AG04450 (cell line): ENCODE data around the gene FARS2. TPM values are rescaled to one million over a fixed set of nuclear protein-coding genes. Genes with fewer than 3 reads are reported as not detected.
A peak's percentile ranks its signal among the peaks of the same experiment; 100 is the strongest.

Experiments used
- CTCF ChIA-PET: fragments of 300-600, 350-600 bp; formaldehyde crosslinking; extraction: SDS; loops from one replicate; lab custom pipeline; 2022; ENCODE audit warnings: antibody characterized with exemption, inconsistent platforms; lab: Charles Lee
- POLR2A ChIA-PET: fragments of 350-600 bp; formaldehyde crosslinking; extraction: SDS; loops from one replicate; lab custom pipeline; 2021; ENCODE audit warnings: antibody characterized with exemption, inconsistent platforms; lab: Yijun Ruan, JAX
- DNase-seq: peaks from one replicate; pipeline ENCODE4 v3.0.0-alpha.2; 2011; ENCODE audit warnings: low read depth, low spot score
- H3K27ac ChIP-seq: one replicate; pipeline ENCODE4 v1.5.1; 2012; ENCODE audit warnings: low read depth, low read length, control low read depth
- H3K27me3 ChIP-seq: one replicate; pipeline ENCODE4 v1.6.0; 2012; ENCODE audit warnings: low read length; ENCODE audit not compliant: control insufficient read depth, insufficient read depth
- H3K4me3 ChIP-seq: 2 replicates; pipeline ENCODE4 v1.5.1; 2011; ENCODE audit warnings: mild to moderate bottlenecking, low read depth, low read length, control low read depth
- H3K9me3 ChIP-seq: 2 replicates; pipeline ENCODE4 v1.5.1; 2012; ENCODE audit warnings: low read length; ENCODE audit not compliant: control insufficient read depth, insufficient read depth
- CTCF ChIP-seq: IDR thresholded peaks from 2 replicates; pipeline ENCODE4 v1.5.1; 2011; ENCODE audit warnings: low read depth, low read length, control low read depth, inconsistent platforms
- polyA plus RNA-seq: library from polyadenylated mRNA; depleted of rRNA; stranded (reverse); fragments of >200 nt; gene quantifications from 2 replicates; pipeline ENCODE4 v1.2.3, GENCODE V29; 2011

FARS2 gene
- polyA plus RNA-seq, 1 experiment = 14.0 TPM

- ChIA-PET CTCF (interaction anchor here (0.6 to 3.1 kb wide), 3 partner anchors 52 to 144 kb away, joined by 3 to 14 read pairs (median 7); no protein-coding TSS in a partner anchor), POLR2A (interaction anchor here (0.6 kb wide), 1 partner anchor 17 kb away, joined by 3 read pairs; no protein-coding TSS in a partner anchor)
- DNase-seq = no peak
- no peaks in the 10 kb centered on the region for H3K27me3 ChIP-seq
- TF ChIP-seq CTCF = no peak
- H3K27ac ChIP-seq = no peak overlapping the region
- H3K9me3 ChIP-seq = no peaks in the 10 kb centered on the region
- no peak overlapping the region for H3K4me3 ChIP-seq
Observed at GRCh38 chr6:5266423-5266822, 5.1 kb downstream of the FARS2 start.

GRCh38 chr6:5270093-5270680 is 8.9 kb downstream of the FARS2 start:
- H3K9me3 ChIP-seq = no peaks in the 10 kb centered on the region
- no peak for DNase-seq
- POLR2A ChIA-PET = no interaction called here

GRCh38 chr6:5271926-5272325 is 10.6 kb downstream of the FARS2 start:
- CTCF ChIA-PET = interaction anchor here (0.7 kb wide), 1 partner anchor 14 kb away, joined by 6 read pairs; no protein-coding TSS in a partner anchor
- POLR2A ChIA-PET = no interaction called here
- DNase-seq = no peak
- no peak for TF ChIP-seq CTCF
- Histone ChIP-seq H3K9me3 (no peaks in the 10 kb centered on the region), H3K4me3 (no peak overlapping the region), H3K27me3 (no peaks in the 10 kb centered on the region), H3K27ac (no peak overlapping the region)

More at GRCh38 chr6:5270093-5270680, 8.9 kb downstream of the FARS2 start:
- Histone ChIP-seq H3K27ac (no peak overlapping the region), H3K4me3 (no peak overlapping the region), H3K27me3 (no peaks in the 10 kb centered on the region)
- TF ChIP-seq CTCF = no peak
- CTCF ChIA-PET = interaction anchor here (1.7 kb wide), 1 partner anchor 127 kb away, joined by 6 read pairs; no protein-coding TSS in a partner anchor

DNA sequence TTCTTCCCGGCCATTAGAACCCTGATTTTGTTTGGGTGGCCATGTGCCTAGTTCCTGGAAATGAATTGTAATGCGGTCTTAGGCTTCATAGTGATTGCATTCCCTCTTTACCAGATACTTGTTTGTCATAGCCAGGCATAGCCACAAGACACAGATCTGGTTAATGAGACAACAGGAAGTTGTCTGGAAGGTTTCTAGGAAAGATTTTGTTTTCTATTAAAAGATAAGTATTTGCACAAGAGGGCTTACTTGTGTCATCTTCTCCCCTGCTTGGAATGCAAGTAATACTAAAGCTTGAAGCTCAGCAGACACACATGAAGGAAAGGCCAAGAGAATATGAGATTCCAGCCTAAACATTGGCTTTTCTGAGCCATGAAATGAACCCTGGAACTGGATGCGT is 12.9 kb downstream of the FARS2 start:
- Histone ChIP-seq H3K4me3 (no peak overlapping the region), H3K27me3 (no peaks in the 10 kb centered on the region), H3K27ac (no peak overlapping the region), H3K9me3 (no peaks in the 10 kb centered on the region)
- ChIA-PET POLR2A (no interaction called here), CTCF (interaction anchor here (1.0 to 2.0 kb wide), 2 partner anchors 13 to 130 kb away, joined by 3 to 9 read pairs; no protein-coding TSS in a partner anchor)
- no peak for TF ChIP-seq CTCF
- DNase-seq = no peak

DNA sequence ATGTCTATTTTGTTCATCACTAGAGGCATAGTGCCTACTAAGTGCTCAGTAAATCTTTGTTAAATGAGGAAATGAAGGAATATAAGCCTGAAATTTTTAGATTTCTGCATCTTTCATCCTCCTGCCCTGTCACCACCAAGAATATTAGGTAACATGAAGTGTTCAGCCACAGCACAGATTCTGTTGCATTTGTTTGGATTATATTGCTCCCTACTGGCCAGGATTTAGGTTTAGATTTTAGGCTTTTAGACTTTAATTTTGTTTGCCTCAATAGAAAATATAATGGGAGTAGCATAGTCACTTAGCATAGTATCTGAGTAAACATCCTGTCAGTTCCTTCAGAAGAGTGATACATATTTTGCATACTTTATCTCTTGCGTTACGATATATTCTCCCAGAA is 14.2 kb downstream of the FARS2 start:
- Histone ChIP-seq H3K9me3 (no peaks in the 10 kb centered on the region), H3K27me3 (no peaks in the 10 kb centered on the region), H3K27ac (no peak overlapping the region), H3K4me3 (no peak overlapping the region)
- no peak for DNase-seq
- CTCF ChIA-PET = interaction anchor here (1.0 to 2.0 kb wide), 2 partner anchors 12 to 132 kb away, joined by 3 to 9 read pairs; no protein-coding TSS in a partner anchor
- 0 out of 2 replicates have a peak, but pooled peaks have one; percentile 11 for TF ChIP-seq CTCF
- POLR2A ChIA-PET = no interaction called here
